DMS114 treated with DMSO at 0.1 percent for 48 hours (cell line): ENCODE measurements around the gene IFT81.
"Not testable (repeated sequence)": the region's sequence is repeated elsewhere in the genome, so short reads cannot be mapped to it uniquely, and the experiment has no call there.

ENCODE experiments used
- DNase-seq: peaks from one replicate; lab custom pipeline; 2025; ENCODE audit not compliant: unreplicated experiment; lab: John Stamatoyannopoulos, UW

IFT81 gene

DNA sequence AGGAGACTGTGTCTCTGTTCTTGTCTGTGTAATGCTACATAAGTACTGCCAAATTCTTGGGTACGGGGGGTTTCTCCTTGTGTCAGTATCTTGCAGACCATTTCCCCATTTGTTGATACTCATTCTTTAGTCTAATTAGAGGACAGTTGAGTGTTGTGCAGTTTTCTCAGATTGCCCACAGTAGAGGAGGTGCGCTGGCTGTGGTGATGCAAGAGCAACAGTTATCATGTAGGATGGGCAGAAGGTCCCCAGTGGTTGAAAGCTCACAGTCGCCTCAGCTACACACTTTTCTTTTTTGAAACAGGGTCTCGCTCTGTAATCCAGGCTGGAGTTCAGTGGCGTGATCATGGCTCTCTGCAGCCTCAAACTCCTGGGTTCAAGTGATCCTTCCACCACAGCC is 119.1 kb downstream of the IFT81 start:
- DNase-seq = no peak

DNA sequence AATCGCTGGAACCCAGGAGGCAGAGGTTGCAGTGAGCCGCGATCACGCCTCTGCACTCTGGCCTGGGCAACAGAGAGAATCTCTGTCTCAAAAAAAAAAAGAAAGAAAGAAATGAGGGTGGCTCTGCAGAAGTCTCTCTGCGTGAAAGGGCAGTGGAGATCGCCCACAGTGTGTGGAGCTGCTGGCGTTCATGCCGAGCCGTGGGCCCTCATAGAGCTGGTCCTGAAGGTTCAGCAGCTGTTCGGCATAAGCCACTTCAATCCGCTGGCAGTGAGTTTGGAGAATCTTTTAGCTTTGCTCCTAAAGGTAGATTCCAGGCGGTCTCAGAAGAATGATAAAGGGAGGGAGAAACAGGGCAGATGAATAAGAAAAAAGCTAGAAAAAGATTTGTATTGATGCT is 120.2 kb downstream of the IFT81 start:
- DNase-seq = no peak

DNA sequence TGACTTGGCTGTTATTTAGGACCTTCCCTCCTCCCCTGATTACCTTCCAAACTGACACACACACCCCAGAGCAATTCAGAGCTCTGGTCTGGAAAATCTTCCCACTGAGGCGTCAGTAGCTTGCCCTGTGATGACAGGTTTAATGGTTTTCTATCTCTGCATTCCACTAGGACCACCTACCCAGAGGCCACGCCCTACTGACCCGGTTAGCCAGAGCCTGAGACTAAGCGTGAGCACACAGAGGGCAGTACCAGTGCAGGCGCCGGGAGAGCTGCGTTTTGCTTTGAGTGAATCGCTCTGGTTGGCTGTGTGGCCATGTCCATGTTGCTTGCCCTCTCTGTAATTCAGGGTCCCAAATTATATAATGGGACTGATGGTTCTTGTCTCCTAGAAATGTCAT is 120.7 kb downstream of the IFT81 start:
- DNase-seq = no peak

DNA sequence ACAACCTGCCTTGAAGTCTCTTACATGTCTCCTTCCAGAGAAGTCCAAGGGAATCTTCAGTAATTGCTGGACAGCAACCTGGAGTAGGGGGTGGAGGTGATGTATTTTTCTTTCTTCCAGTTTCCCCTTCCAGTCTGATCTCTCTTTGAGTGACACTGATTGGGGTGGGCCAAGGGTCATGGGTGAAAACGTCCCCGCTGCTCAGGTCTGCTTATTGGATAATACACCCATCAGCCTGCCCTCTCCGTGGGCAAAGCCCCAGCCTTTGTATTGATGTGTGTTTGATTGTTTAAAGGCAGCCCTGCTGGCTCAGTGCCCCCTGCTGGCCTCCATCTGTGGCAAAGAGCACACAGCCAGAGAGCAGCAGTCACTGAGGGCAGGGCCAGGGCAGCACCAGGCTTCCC is 121.2 kb downstream of the IFT81 start:
- no peak for DNase-seq

DNA sequence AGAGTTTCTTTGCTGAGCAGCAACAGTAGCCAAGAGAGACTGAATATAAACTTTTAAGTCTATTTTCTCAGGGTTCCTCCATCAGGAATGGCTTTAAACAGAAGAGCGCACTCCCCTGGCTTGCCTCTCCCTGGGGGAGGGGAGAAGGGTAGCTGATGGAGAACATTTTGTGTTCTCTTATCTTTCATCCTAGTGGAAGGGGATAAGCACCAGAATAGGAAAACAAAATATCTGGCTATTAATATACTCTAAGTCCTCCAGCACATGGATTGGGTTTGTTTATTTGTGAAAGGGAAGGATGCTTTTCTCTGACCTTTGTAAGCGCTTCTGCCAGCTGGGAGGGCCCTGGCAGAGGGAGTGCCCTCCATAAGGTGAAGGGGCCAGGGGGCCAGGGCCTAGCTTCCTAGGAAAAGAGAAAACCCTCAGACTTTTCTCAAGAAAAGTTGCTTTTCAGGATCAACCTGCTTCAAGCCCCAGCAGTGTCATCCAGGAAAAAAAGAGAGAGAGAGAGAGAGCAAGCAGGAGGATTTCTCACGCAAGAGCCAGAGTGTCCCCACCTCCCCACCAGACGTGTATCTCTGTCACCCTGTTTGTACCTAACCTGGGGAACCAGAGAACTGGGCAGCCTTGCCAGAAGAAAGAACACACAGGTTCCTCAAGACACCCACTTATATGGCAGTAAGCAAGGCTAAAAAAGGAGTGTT is 122.6 kb downstream of the IFT81 start:
- DNase-seq = no peak

DNA sequence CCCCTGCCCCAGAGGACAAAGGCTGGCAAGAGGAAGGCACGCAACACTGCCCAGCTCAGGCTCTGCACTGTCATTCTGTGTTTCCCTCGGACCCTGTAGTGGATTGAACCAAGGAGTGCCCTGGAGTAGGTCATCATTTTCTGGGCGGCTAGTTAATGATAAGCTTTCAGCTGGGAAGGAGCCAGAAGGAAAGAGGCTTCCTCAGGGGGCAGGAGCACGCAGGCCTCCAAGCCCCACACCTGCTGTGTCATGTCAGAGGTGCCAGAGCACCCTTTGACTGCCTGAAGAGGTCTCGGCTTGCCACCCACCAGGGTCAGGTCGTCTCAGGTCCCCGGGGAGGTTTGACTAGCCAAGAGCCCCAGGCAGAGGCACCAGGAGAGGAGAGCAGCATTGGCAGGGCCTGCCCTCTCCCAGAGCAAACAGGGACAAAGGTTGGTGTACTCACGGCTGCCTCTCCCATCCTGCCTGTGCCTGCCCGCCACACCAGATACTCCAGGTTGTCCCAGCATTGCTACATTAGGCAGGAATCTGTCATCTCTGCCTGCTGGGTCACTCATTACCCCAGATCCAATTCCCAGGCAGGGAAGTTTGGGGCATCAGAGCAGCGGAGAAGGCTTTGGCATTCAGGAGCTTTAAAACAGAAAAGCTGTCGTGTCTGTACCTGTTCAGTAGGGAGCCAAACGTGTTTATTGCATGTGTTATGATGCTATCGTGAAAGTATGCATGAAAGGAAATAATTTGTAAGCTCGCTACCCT is 123.4 kb downstream of the IFT81 start:
- DNase-seq = no peak

DNA sequence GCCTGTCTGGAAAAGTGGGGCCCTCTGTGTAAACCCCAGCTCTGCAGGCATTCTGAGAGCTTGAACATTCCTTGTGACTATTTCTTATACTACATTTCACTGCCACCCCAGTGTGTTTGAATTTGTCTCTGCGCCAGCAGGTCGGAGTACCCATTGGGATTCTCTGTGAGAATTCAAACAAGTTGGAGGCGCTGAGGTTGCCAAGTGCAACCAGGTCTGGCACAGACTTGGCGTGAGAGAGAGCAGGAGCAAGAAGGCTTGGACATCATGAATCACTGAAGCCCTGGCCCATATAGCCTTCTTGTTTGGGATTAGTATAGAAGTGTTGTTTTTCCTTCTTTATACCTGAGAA is 123.9 kb downstream of the IFT81 start:
- DNase-seq = no peak

DNA sequence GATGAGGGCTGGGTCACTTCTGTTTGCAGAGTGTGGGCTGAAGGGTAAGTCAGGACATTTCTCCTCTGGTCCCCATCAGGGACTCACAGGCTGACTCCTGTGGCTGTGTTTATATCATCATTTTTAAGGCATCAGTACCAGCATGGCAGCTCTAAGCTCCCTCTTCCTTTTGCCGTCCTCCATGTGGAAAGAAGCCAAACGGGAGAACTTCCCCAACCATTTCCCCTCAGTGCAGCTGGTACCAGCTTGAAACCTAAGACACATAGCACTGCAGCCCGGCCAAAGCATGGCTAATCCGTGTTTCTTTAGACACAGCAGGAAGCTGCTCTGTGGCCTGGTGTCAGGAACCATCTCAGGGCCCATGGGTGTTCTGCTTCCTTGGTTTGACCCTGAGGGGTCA is 124.9 kb downstream of the IFT81 start:
- no peak for DNase-seq

DNA sequence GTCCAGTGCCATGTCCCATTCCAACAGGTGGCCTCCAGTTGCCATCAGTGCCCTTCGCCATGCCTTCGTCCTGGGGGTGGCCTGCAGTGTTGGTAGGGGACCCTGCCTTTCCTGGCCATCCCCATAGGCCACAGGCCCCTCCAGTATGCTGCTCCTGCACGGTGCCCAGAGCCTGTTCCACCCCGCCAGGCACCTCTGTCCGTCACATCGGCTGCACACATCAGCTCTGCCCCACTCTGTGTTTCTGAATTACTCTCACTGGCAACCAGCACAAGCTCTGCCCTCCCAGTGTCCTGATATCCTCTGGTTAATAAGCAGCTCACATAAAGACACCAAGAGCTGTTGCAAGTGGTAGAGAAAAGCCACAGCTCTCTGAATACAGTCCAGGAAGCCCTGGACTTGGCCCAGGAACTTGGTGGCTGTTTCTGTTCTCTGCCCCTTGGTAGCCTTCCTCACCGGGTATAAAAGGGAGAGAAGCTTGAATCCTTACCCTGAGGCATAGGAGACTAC is 125.6 kb downstream of the IFT81 start:
- no peak for DNase-seq

DNA sequence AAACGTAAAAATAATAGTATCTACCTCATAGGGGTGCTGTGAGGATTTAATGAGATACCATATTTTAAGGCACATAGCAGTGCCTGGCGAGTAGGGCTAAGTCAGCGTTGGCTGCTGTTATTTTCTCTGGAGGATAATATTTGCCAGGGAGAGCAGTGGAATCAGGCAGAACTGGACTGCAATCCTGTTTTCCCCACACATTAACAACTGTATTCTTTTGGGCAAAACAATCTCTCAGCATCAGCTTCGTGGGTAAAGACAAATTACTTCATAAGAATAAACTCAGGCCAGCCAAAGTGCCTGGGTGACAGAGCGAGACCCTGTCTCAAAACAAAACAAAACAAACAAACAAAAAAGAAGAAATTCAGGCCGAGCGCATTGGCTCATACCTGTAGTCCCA is 127.2 kb downstream of the IFT81 start:
- no peak for DNase-seq

DNA sequence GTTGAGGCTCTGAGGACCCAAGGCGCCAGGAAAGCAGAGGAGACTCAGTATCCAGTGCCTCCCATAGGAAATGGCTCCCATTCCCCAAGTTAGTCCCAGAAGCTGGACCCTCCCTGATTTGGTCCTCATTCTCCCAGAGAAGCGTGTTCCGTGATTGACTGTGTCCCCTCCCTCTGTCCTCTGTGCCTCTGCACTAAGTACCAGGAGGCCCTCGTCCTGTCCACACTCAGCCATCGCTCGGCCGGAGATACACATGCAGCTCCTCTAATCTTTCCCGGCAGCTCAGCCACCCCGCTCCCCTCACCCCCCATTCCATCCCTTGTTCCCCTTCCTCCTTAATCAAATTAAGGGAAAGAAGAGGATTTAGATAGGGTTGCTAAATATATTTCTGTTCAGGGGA is 128.6 kb downstream of the IFT81 start:
- no peak for DNase-seq

DNA sequence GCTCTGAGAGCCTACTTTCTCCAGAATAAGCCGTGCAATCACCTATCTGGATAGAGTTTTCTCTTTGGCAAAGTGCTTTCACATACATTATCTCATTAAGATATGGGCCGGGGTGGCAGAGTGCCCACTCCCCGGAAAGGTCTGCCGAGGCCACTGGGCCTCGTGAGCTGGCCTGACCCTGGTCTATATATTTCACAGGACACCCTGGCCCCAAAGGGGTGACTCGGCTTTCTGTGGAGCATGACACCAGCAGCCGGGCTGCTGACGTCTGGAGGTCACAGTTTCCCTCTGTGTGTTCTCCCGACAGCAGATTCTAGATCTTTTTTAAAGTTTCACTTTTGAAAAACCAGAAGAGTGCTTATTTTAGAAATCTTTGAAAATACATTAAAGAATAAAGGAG is 129.0 kb downstream of the IFT81 start:
- no peak for DNase-seq

DNA sequence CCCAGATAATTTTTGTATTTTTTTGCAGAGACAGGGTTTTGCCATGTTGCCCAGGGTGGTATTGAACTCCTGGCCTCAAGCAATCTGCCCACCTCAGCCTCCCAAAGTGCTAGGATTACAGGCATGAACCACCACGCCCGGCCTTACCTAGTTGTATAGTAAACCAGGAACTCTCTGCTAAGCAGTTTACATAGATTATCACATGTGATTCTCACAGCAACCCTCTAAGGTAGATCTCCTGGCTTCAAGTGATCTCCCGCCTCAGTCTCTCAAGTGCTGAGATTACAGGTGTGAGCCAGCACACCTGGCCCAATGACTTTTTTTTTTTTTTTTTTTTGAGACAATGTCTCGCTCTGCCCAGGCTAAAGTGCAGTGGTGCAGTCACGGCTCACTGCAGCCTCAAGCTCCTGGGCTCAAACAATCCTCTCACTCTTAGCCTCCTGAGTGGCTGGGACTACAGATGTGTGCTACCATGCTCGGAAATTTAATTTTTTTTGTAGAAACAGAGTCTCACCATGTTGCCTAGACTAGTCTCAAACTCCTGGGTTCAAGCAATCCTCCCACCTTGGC is 130.9 kb downstream of the IFT81 start:
- no peak for DNase-seq

DNA sequence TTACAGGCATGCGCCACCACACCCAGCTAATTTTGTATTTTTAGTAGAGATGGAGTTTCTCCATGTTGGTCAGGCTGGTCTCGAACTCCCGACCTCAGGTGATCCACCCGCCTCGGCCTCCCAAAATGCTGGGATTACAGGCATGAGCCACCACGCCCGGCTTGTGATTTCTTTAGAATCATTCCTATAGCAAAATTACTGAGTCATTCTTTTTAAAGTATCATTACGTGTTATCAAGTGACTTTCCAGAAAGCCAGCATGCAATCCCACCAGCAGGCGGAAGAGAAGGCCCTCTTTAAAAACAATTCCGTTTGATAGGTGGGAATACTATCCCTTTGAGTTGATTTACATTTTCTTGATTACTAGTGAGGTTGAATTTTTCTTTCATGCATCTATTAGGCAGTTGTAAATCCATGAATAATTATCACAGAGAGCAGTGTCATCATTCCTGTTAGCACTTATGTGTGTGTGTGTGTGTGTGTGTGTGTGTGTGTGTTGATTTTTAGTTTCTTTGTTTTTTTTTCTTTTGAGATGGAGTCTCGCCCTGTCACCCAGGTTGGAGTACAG is 131.8 kb downstream of the IFT81 start:
- not testable (repeated sequence) for DNase-seq

DNA sequence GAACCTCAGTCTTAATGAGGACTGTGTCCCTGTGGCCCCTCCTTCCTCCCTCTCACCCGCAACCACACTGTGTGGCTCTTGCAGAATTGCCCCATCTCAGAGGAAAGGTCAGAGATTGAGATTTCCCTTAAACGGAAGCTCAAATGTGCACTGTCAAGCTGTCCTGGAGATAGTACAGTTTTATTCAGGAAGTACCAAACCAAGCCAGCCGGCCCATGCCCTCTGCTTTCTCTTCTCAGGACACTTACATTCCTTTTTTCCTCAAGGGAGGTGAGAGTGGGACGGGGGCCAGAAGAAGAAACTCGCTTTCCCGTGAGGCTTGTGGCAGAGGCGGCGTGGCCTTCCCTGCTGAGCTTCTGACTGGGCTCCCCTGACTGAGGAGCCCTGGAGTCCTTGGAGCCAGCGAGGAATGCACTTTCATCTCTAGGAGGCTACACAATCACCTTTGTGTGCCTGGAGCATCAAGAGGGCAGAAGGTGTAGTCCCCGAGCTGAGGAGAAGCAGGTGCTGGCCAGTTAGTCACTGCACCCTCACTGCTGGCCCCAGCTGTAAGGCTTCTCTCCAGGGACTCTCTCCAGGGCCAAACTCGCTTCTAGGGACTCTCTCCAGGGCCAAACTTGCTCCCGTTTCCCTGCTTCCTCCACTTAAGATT is 132.7 kb downstream of the IFT81 start:
- no peak for DNase-seq

DNA sequence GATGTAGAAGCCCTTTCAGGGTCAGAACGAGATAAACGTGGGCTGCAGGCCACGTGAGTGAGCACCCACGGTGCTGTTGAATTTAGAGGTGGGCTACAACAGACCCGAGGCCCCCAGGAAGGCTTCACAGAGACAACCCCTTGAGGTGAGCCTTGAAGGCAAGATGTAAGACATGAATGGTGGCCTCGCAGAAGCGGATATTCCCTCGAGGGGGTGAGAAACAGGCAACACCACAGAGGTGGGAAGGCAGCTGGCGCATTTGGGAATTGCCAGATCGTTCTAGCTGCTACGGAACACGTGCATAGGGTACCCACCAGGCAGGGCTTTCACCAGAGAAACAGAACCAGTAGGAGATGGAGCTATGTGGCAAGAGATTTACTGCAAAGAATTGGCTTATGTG is 134.3 kb downstream of the IFT81 start:
- DNase-seq = no peak

DNA sequence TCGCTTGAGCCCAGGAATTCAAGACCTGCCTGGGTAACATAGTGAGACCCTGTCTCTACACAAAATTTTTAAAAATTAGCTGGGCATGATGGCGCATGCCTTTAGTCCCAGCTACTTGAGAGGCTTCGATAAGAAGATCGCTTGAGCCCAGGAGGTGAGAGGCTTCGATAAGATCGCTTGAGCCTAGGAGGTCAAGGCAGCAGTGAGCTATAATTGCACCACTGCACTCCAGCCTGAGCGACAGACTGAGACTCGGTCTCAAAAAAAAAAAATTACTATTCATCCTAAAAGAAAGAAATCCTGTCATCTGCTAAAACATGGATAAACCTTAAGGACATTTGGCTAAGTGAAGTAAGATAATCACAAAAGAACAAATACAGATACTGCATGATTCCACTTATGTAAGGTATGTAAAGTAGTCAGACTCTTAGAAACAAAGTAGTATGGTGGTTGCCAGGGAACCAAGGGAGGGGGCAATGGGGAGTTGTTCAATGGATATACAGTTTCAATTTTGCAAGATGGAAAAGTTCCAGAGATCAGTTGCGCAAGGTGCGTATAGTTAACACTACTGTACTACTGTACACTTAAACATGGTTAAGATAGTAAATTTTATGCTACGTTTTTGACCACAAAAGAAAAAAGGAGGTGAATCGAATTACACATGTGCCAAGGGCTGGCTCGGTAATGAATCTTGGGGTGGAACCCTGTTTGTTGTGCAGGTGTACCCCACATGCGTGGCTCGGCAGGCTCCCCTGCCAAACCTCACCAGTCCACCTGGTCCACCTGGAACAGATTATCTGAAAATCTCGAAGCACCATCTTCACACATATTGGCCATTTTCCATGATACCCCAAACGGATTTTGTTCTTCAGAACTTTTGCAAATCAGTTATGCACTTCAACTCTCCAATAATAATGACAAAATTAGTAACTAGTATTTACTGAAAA is 138.6 kb downstream of the IFT81 start:
- DNase-seq = no peak

DNA sequence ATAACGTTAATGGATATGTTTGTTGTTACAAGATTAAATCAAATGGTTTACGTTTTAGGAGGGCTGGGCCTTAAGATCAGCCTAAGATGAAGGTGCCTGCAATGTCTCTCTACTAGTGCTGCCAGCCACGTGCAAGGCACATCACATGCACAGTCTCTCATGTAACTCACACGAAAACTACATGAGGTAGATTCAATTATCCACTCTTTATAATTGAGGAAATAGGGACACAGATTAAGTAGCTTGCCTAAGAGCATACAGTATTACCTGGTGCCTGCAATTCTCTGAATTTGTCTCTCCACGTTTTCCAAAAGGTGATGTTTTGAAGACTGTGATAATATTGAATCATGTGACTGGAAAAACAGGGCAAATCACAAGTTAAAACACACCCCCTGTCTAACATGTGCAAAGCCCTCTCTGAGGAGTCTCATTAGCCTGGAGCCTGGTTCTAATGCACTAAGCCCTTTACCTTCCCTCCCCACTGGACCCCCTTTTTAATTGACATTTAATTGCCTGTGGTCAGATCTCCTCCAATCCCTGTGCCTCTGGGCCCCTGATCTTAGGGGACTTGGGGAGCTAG is 142.3 kb downstream of the IFT81 start:
- no peak for DNase-seq

DNA sequence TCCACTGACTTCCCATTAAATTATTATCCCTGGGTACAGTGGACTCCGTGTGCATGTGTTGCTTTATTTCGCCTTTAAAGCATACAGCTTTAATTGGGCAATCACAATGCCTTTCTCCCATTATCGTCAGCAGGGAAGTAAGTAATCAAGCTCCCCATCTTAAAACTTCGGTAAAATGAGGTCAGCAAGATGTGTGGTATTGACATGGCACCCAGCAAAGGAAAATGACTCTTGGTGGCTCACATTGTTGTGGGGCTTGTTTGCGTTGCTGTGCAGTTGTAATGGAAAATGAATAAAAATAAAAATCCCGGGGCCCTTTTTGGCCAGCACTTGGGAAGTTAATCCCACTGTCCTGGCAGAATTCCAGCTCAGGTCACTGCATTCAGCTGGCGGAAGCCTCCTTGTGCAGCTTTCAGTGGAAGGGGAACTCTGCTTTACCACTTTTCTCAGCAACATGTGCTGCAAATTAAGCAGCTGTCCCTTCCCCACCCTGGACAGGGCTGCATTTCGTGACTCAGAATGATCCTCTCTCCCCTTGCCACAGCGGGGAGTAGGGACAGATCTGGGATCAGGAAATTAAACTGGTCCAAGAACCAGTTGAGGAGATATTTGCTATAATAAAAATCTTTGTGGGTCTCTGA is 142.9 kb downstream of the IFT81 start:
- no peak for DNase-seq
